HUES6 (cell line): Measurements from ENCODE around the gene KLHL22.

Experiments
- H3K27ac ChIP-seq: 2 replicates; pipeline ENCODE4 v1.7.0; 2013; ENCODE audit warnings: low read depth, mild to moderate bottlenecking, low read length, inconsistent platforms
- H3K27me3 ChIP-seq: 2 replicates; pipeline ENCODE4 v1.6.1; 2013; ENCODE audit warnings: low read length; ENCODE audit not compliant: control insufficient read depth, insufficient read depth
- H3K36me3 ChIP-seq: 2 replicates; pipeline ENCODE4 v1.6.1; 2013; ENCODE audit warnings: low read length; ENCODE audit not compliant: control insufficient read depth, insufficient read depth
- H3K4me1 ChIP-seq: 2 replicates; pipeline ENCODE4 v1.6.1; 2013; ENCODE audit warnings: low read length; ENCODE audit not compliant: control insufficient read depth, insufficient read depth
- H3K4me3 ChIP-seq: 2 replicates; pipeline ENCODE4 v1.5.1; 2013; ENCODE audit warnings: low read depth, low read length
- H3K9ac ChIP-seq: one replicate; pipeline ENCODE4 v1.6.1; 2013; ENCODE audit warnings: mild to moderate bottlenecking, low read length
- H3K9me3 ChIP-seq: 2 replicates; pipeline ENCODE4 v1.6.1; 2013; ENCODE audit warnings: low read depth, low read length; ENCODE audit not compliant: control insufficient read depth, insufficient read depth

The KLHL22 gene

DNA sequence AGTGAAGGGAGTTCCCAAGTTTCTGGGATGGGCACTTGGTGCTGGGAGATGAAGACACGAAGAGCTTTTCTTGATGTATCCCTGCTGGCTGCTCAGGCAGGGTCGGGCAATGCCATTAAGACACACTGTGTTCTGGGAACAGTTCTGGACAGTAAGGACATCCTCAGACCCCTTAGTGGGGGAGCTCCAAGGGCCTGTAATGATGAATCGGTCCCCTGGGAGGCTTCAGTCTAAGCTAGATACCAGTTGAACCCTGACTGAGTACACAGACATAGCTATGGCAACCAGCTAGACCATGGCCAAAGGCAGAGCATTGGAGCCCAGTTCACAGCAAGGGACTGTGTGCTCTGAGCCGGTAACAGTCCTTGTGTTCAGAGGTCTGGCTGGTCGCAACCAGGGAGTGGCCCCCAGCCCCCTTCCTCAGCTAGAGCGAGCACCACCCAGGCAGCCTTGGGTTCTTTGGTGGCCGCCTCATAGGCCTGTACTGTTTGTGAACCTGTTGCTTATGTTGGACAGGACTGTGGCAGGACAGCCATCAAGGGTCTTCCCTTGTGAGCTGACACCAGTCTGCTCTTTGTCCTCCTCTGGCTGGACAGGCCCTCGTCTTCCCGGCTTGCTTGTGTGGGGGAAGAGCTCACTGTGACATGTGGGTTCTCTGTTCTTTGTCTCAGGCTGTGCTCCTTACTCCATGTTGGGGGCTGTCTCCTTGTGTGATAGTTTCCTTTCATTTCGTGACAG is 36.8 kb upstream of the KLHL22 start:
- peaks cover 19% of the 10 kb centered on the region for H3K36me3 ChIP-seq
- H3K9ac ChIP-seq = no peak overlapping the region
- no peak overlapping the region for H3K27ac ChIP-seq
- H3K4me3 ChIP-seq = no peak overlapping the region
- H3K4me1 ChIP-seq = peaks cover 33% of the 10 kb centered on the region
- H3K27me3 ChIP-seq = no peaks in the 10 kb centered on the region
- peaks cover 3% of the 10 kb centered on the region for H3K9me3 ChIP-seq

DNA sequence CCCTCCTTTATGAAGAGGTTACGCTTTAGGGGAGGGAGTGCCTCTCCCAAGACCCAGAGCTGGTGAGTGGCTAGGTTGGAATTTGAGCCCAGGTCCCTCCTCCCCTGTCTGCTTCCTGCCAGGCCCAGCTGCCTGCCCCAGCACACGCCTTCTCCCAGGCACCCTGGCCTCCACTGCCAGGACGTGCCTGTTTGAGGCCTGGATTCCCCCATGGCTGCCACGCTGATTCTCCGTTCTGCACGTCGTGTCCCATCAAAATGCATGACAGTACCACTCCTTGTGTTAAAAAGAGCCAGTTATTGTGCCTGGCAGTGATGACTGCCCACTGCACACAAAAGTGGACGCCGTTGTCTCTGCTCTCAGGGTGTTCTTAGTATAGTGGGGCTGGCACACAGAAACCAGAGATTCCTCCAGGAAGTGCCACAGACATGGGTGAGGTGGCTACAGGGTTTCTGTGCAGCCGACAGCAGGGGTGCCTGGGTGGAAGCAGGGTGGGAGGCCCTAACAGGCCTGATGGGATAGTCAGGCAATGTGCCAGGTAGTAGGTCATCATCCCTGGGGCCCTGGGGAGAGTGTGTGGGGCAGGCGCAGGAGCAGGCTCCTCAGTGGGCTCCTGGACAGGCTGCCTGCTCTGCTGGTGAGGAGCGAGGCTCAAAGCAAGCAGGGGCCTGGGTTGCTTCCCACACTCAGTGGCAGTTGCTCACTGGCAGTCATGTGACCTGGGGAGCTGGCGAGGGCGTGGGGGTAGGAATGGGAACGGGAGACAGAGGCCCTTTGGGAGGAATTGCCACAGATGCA is 36.0 kb upstream of the KLHL22 start:
- H3K9ac ChIP-seq = peak overlapping the region; percentile 41
- 0 out of 2 replicates have a peak overlapping the region, but pooled peaks have one; percentile 15 for H3K27ac ChIP-seq
- H3K4me3 ChIP-seq = no peak overlapping the region
- H3K4me1 ChIP-seq = peaks cover 32% of the 10 kb centered on the region
- H3K27me3 ChIP-seq = no peaks in the 10 kb centered on the region
- peaks cover 11% of the 10 kb centered on the region for H3K36me3 ChIP-seq
- H3K9me3 ChIP-seq = peaks cover 3% of the 10 kb centered on the region

DNA sequence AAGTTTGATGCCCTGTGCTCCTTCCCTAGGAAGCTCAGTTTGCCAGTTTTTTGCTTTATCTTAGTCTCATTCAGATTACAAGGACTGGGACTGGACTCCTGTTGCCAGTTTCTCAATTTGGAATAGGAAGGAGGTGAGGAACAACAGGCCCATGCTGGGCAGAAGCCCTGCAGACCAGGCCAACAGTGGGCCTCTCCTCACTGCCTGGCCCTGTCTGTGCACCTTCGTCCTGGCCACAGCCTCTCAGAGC is 35.5 kb upstream of the KLHL22 start:
- Histone ChIP-seq H3K4me3 (no peak overlapping the region), H3K9me3 (peaks cover 3% of the 10 kb centered on the region), H3K27me3 (no peaks in the 10 kb centered on the region), H3K27ac (0 out of 2 replicates have a peak overlapping the region, but pooled peaks have one; percentile 15), H3K9ac (peak overlapping the region; percentile 41), H3K4me1 (peaks cover 30% of the 10 kb centered on the region), H3K36me3 (peaks cover 11% of the 10 kb centered on the region)

DNA sequence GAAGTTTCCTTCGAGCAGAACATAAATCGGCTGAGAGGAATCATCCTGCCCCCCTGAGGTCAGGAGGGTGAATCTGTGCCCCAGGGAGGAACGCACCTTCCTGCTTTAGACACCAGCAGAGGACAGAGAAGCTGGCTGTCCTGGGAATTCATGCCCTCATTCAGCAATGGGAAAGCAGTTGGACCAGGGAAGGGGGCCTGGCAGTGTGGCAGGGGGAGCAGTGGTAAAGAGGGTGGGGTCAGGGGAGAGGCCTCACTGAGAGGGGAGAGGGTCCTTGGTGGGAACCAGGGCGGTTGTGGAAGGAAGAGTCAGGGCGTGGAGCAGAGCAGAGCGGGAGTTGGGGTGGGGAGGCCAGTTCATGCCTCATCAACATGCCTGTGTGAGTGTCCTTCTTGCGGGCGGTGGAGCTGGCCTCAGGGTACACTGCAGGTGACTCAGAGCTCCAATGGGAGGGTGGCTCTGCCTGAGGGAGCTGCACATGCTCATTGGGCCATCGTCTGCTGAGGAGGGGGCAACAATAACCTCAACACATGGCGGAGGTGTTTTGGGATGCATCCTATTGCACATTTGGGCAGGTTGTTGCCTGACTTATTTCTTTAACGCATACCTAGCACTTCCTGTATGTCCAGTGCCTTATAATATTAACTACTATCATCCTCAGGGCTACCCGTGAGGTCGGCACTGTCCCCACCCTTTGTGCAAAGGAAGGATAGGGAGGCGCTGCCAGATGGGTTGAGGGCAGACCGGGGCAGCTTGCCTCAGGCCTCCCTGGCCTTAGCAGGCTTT is 35.0 kb upstream of the KLHL22 start:
- H3K4me3 ChIP-seq = no peak overlapping the region
- no peaks in the 10 kb centered on the region for H3K27me3 ChIP-seq
- H3K4me1 ChIP-seq = peaks cover 30% of the 10 kb centered on the region
- peaks cover 11% of the 10 kb centered on the region for H3K36me3 ChIP-seq
- peaks cover 3% of the 10 kb centered on the region for H3K9me3 ChIP-seq
- H3K9ac ChIP-seq = peak overlapping the region; percentile 41
- H3K27ac ChIP-seq = 0 out of 2 replicates have a peak overlapping the region, but pooled peaks have one; percentile 15

DNA sequence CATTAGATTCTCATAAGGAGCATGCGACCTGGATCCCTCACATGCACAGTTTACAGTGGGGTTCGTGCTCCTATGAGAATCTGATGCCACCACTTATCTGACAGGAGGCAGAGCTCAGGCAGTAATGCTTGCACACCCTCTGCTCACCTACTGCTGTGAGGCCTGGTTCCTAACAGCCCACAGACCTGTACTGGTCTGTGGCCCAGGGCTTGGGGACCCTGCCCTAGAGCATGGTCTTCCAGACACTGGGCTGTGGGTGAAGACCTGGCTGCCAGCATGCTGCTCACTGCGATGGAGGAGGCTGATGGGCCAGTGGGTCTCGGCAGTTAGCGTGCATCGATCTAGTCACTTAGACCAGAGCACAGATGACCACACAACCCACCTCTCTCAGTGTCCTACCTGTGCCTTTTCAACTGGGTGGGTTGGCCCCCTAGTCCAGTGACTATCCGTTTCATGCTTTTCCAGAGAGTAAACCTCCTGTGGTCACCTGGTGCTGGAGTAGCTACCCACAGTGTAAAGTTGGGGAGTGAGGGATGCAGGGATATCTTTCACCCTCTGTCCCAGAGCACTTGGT is 32.9 kb upstream of the KLHL22 start:
- no peak overlapping the region for H3K27ac ChIP-seq
- H3K27me3 ChIP-seq = no peaks in the 10 kb centered on the region
- peaks cover 3% of the 10 kb centered on the region for H3K9me3 ChIP-seq
- peaks cover 11% of the 10 kb centered on the region for H3K36me3 ChIP-seq
- no peak overlapping the region for H3K4me3 ChIP-seq
- no peak overlapping the region for H3K9ac ChIP-seq
- peaks cover 35% of the 10 kb centered on the region for H3K4me1 ChIP-seq

DNA sequence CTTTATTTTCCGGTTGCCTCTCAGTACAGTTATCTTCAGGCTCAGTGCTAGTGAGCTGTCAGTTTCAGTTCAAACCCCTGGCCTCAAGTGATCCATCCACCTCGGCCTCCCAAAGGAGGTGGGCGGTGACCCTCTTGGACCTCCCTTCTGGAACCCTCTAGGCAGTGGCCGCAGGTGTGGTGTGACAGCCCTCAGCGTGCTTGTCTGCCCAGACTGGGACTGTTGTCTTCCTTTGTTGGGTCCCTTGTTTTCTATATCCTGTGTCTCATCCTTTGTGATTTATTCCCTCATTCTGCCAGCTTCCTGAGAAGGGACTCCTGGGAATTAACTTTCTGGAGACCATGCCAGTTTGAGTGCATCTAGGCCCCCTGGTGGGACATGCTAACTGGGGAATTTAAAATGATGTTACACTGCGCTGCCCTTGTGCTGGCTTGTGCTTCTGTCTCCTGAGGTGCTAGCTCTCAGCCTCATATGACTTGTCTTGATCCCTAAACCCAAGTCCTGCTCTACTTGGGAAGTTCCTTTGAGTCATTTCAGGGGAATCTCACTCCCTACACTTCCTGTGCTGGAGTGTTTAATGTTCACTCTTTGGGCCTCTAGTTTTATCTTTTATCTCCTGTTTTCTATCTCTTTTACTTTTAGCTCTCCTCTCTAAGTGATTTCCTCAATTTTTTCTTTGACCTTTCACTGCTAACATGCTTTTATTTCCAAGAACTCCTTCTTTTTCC is 31.2 kb upstream of the KLHL22 start:
- Histone ChIP-seq H3K9ac (no peak overlapping the region), H3K27ac (no peak overlapping the region), H3K27me3 (no peaks in the 10 kb centered on the region), H3K4me3 (no peak overlapping the region), H3K36me3 (peaks cover 20% of the 10 kb centered on the region), H3K4me1 (peaks cover 36% of the 10 kb centered on the region), H3K9me3 (peaks cover 3% of the 10 kb centered on the region)

DNA sequence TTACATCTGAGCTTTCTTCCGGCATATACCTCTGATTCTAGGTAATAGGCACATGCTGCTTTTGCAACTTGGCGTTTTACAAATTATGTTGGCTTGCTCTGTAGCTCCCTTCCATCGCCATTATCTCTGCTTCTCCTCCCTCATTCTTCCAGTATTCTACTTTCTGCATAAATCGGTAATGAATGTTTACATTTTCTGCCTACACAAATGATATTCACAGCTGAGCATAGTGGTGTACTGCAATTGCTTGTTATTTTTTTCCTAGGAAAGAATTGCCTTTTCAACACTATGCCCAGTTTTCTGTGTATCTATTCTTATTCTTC is 30.7 kb upstream of the KLHL22 start:
- H3K4me3 ChIP-seq = no peak overlapping the region

DNA sequence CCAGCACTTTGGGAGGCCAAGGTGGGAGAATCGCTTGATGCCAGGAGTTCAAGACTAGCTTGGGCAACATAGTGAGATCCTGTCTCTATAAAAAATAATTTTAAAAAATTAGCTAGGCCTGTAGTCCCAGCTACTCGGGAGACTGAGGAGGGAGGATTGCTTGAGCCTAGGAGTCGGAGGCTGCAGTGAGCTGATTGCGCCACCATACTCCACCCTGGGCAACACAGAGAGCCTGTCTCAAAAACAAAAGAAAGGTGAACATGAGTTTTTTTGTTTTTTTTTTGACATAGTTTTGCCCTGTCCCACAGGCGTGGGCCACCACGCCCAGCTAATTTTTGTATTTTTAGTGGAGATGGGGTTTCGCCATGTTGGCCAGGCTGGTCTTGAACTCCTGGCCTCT is 29.5 kb upstream of the KLHL22 start:
- H3K27ac ChIP-seq = no peak overlapping the region
- H3K4me1 ChIP-seq = peaks cover 18% of the 10 kb centered on the region; the same call in 1 of the 2 replicates
- H3K9me3 ChIP-seq = peaks cover 3% of the 10 kb centered on the region
- H3K9ac ChIP-seq = no peak overlapping the region
- no peaks in the 10 kb centered on the region for H3K27me3 ChIP-seq
- H3K36me3 ChIP-seq = peaks cover 29% of the 10 kb centered on the region
- H3K4me3 ChIP-seq = no peak overlapping the region

More for the DNA sequence above, 30.7 kb upstream of the KLHL22 start:
- Histone ChIP-seq H3K27ac (no peak overlapping the region), H3K9me3 (peaks cover 3% of the 10 kb centered on the region), H3K9ac (no peak overlapping the region), H3K4me1 (peaks cover 31% of the 10 kb centered on the region), H3K27me3 (no peaks in the 10 kb centered on the region), H3K36me3 (peaks cover 22% of the 10 kb centered on the region)

DNA sequence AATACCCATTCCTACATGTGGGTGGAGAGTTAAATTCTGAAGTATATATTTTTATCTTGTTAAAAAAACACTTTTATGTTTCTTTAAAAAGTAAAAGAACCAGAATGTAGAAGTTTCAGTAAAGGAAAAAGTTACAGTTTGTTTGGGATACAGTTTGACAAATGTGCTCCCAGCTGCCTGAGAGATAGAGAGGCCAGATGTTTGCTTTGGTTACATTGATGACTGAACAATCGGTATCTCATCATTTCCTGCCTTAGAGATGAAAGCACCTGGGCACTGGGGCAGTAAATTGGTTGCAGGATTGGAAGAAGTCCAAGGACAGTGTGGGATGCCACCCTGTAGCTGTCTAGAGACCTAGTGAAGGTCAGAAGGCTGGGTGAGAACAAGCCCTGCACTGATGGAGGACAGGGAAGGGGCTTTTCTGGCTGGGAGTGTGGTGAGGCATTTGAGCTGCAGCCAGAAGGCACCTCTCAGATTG is 28.4 kb upstream of the KLHL22 start:
- H3K4me3 ChIP-seq = no peak overlapping the region
- H3K36me3 ChIP-seq = peaks cover 38% of the 10 kb centered on the region
- H3K27ac ChIP-seq = no peak overlapping the region
- H3K4me1 ChIP-seq = peaks cover 17% of the 10 kb centered on the region; the same call in 1 of the 2 replicates
- H3K27me3 ChIP-seq = no peaks in the 10 kb centered on the region
- peaks cover 3% of the 10 kb centered on the region for H3K9me3 ChIP-seq
- no peak overlapping the region for H3K9ac ChIP-seq
